T-cell (primary cell): ENCODE measurements around the gene PARD3. TPM values are rescaled to one million over a fixed set of nuclear protein-coding genes. Genes with fewer than 3 reads are reported as not detected.
"Not testable (repeated sequence)": the region's sequence is repeated elsewhere in the genome, so short reads cannot be mapped to it uniquely, and the experiment has no call there.

Source experiments
- ATAC-seq, 4 experiments: fragments of 200-7000 bp in 3 of 4; fragments of 150-1000 bp in 1 of 4; cut with Tn5 transposase; replicated peaks in 1 of 4; 1 replicate in 3 of 4; 2 replicates in 1 of 4; pipeline ENCODE4 v1.10.0; 2021; ENCODE audit warnings: moderate library complexity in 3 of 4, mild to moderate bottlenecking in 2 of 4, moderate number of reproducible peaks in 1 of 4
- CTCF ChIA-PET, 2 donors: fragments of 300-600 bp; sonication (Branson Sonifier 250); formaldehyde crosslinking; loops; one replicate each; lab custom pipeline; 2022; ENCODE audit warnings: antibody characterized with exemption in 2 of 2; lab: Charles Lee
- POLR2A ChIA-PET, 2 donors: fragments of 300-600 bp; sonication (Branson Sonifier 250); formaldehyde crosslinking; loops; one replicate each; lab custom pipeline; 2022; ENCODE audit warnings: antibody characterized with exemption in 2 of 2; lab: Charles Lee
- DNase-seq, 35 experiments: peaks; one replicate each; pipeline versions ENCODE4 v3.0.0 to v3.0.0-alpha.2; 2013 to 2023
- H3K27ac ChIP-seq: one replicate; pipeline ENCODE4 v1.5.1; 2013; ENCODE audit warnings: low read length
- H3K27me3 ChIP-seq, 2 experiments: replicated peaks in 1 of 2; 1 replicate in 1 of 2; 2 replicates in 1 of 2; pipeline versions ENCODE4 v1.6.1 to v1.7.0; 2013; ENCODE audit warnings: low read length in 1 of 2, mixed read lengths in 1 of 2; ENCODE audit not compliant: control insufficient read depth in 2 of 2, insufficient read depth in 2 of 2; ENCODE audit errors: extremely low read depth in 1 of 2
- H3K36me3 ChIP-seq, 2 donors: 1 replicate in 1 of 2; 2 replicates in 1 of 2; pipeline versions ENCODE4 v1.6.1 to v1.7.0; 2013; ENCODE audit warnings: low read length in 1 of 2; ENCODE audit not compliant: control insufficient read depth in 2 of 2, insufficient read depth in 1 of 2; ENCODE audit errors: extremely low read depth in 1 of 2
- H3K4me1 ChIP-seq, 2 experiments: 1 replicate in 1 of 2; 2 replicates in 1 of 2; pipeline versions ENCODE4 v1.6.1 to v1.7.0; 2013; ENCODE audit warnings: low read length in 2 of 2, mixed read lengths in 1 of 2; ENCODE audit not compliant: insufficient read depth in 2 of 2, control insufficient read depth in 1 of 2; ENCODE audit errors: extremely low read depth in 1 of 2
- H3K4me3 ChIP-seq, 2 donors: 1 replicate in 1 of 2; 2 replicates in 1 of 2; pipeline versions ENCODE4 v1.5.1 to v1.7.0; 2013; ENCODE audit warnings: mild to moderate bottlenecking in 2 of 2, low read length in 1 of 2, moderate library complexity in 1 of 2; ENCODE audit not compliant: control insufficient read depth in 1 of 2; ENCODE audit errors: extremely low read depth in 1 of 2
- H3K9me3 ChIP-seq: 2 replicates; pipeline ENCODE4 v1.7.0; 2013
- H3K27ac Mint-ChIP-seq, 2 donors: one replicate each; pipeline ENCODE4 v1.8.0; 2020 to 2021; ENCODE audit warnings: mild to moderate bottlenecking in 2 of 2, mixed read lengths in 2 of 2
- H3K27me3 Mint-ChIP-seq, 2 donors: one replicate each; pipeline ENCODE4 v1.8.0; 2021 to 2022; ENCODE audit warnings: mixed read lengths in 2 of 2
- H3K36me3 Mint-ChIP-seq: one replicate; pipeline ENCODE4 v1.8.0; 2021; ENCODE audit warnings: mixed read lengths
- H3K4me1 Mint-ChIP-seq, 3 donors: one replicate each; pipeline ENCODE4 v1.8.0; 2020 to 2022; ENCODE audit warnings: mixed read lengths in 3 of 3, mild to moderate bottlenecking in 1 of 3
- H3K4me3 Mint-ChIP-seq, 3 donors: one replicate each; pipeline ENCODE4 v1.8.0; 2020 to 2022; ENCODE audit warnings: mild to moderate bottlenecking in 3 of 3, mixed read lengths in 3 of 3, moderate library complexity in 3 of 3
- H3K9me3 Mint-ChIP-seq, 3 donors: one replicate each; pipeline ENCODE4 v1.8.0; 2020 to 2022; ENCODE audit warnings: mixed read lengths in 3 of 3
- WGBS: methylation state at CpG from one replicate; pipeline ENCODE4 v1.1.5; 2013; ENCODE audit warnings: missing lambda C conversion rate; ENCODE audit not compliant: insufficient coverage; 5-methylcytosine and 5-hydroxymethylcytosine counted together
- total RNA-seq, 35 experiments: library from RNA in 6 of 35; stranded (reverse) in 6 of 35; fragments of 120-200 nt in 1 of 35; gene quantifications; one replicate each; pipeline versions ENCODE4 v1.2.1 to v1.2.4 and lab custom pipeline; 2013 to 2026

Gene PARD3
- total RNA-seq, 5 donors from 2014 or later (not counting 1 experiment from before 2014, with no cell fraction given): 0.36 to 0.92 (median 0.65) TPM

GRCh38 chr10:34078017-34078744 is 736.9 kb downstream of the PARD3 start:
- Histone ChIP-seq H3K9me3 (no peaks in the 10 kb centered on the region), H3K4me1 (no peaks in the 10 kb centered on the region), H3K27me3 (peaks cover 0 to 5% of the 10 kb centered on the region in 2 experiments), H3K36me3 (no peaks in the 10 kb centered on the region), H3K27ac (no peak overlapping the region), H3K4me3 (no peak overlapping the region)
- ATAC-seq (no peak), DNase-seq (no peak)
- ChIA-PET CTCF (interaction anchor here in 1 of 2 donors (0.8 kb wide), 1 partner anchor 70 kb away, joined by 3 read pairs; no protein-coding TSS in a partner anchor), POLR2A (no interaction called here)
- Mint-ChIP-seq H3K27me3 (no peaks in the 10 kb centered on the region), H3K4me1 (no peaks in the 10 kb centered on the region), H3K27ac (no peak overlapping the region), H3K36me3 (no peaks in the 10 kb centered on the region), H3K4me3 (no peak overlapping the region), H3K9me3 (peaks cover 0 to 2% (median 0%) of the 10 kb centered on the region in 3 donors)
- 100% methylated on average over 1 of the region's 4 CpGs for WGBS

GRCh38 chr10:34076443-34076842 is 738.7 kb downstream of the PARD3 start:
- Mint-ChIP-seq H3K4me3 (no peak overlapping the region), H3K36me3 (no peaks in the 10 kb centered on the region), H3K9me3 (no peaks in the 10 kb centered on the region), H3K27ac (no peak overlapping the region), H3K4me1 (no peaks in the 10 kb centered on the region), H3K27me3 (no peaks in the 10 kb centered on the region)
- Histone ChIP-seq H3K27me3 (peaks cover 0 to 5% of the 10 kb centered on the region in 2 experiments), H3K9me3 (no peaks in the 10 kb centered on the region), H3K4me1 (no peaks in the 10 kb centered on the region), H3K27ac (no peak overlapping the region), H3K36me3 (no peaks in the 10 kb centered on the region), H3K4me3 (no peak overlapping the region)
- DNase-seq (no peak), ATAC-seq (no peak)
- CTCF ChIA-PET: interaction anchor here in 1 of 2 donors (0.5 kb wide), 1 partner anchor 207 kb away, joined by 3 read pairs; no protein-coding TSS in a partner anchor
- POLR2A ChIA-PET: no interaction called here

- Histone ChIP-seq H3K4me3 (no peak overlapping the region), H3K27ac (no peak overlapping the region), H3K4me1 (no peaks in the 10 kb centered on the region), H3K9me3 (no peaks in the 10 kb centered on the region), H3K27me3 (peaks cover 0 to 5% of the 10 kb centered on the region in 2 experiments), H3K36me3 (no peaks in the 10 kb centered on the region)
- H3K27ac Mint-ChIP-seq: no peak overlapping the region
- ChIA-PET CTCF (interaction anchor here in 1 of 2 donors (0.6 kb wide), 1 partner anchor 119 kb away, joined by 7 read pairs; no protein-coding TSS in a partner anchor), POLR2A (interaction anchor here in 1 of 2 donors (0.5 kb wide), 1 partner anchor 9 kb away, joined by 3 read pairs; no protein-coding TSS in a partner anchor)
- WGBS: 96% methylated on average over 2 of the region's 6 CpGs
- ATAC-seq (no peak), DNase-seq (no peak)
- peaks cover 0 to 2% of the 10 kb centered on the region in 2 donors for H3K27me3 Mint-ChIP-seq
- H3K4me1 Mint-ChIP-seq: no peaks in the 10 kb centered on the region
- H3K36me3 Mint-ChIP-seq: no peaks in the 10 kb centered on the region
- peaks cover 0 to 3% (median 0%) of the 10 kb centered on the region in 3 donors for H3K9me3 Mint-ChIP-seq
- H3K4me3 Mint-ChIP-seq: no peak overlapping the region
Measured at GRCh38 chr10:34075254-34075926, 739.7 kb downstream of the PARD3 start.

DNA sequence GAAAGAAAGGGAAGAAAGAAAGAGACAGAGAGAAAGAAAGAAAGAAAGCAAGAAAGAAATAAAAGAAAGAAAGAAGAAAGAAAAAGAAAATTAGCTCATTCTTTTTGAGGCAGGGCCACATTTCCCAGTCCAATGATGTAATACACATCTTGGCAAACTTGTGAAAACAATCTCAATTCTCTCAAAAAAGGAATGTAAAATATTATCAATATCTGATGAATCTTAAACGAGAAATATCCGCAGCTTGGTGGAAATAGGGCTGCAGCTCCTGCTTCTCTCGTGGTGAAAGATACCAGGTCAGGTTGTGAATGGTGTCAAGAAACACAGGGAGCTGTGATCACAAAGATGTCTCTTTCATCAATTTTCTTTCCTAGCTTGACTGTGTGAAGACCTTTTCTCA is 741.0 kb downstream of the PARD3 start:
- WGBS: 83% methylated on average over 1 of the region's 3 CpGs
- no peak overlapping the region for H3K27ac Mint-ChIP-seq
- no peak for ATAC-seq

DNA sequence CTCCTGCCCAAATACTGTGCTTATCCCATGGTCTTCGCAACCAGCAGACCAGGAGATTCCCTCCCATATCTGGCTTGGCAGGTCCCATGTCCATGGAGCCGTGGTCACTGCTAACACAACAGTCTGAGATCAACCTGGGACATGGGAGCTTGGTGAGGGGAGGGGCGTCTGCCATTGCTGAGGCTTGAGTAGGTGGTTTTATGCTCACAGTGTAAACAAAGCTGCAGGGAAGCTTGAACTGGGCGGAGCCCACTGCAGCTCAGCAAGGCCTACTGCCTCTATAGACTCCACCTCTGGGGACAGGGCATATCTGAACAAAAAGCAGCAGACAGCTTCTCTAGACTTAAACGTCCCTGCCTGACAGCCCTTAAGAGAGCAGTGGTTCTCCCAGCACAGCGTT is 747.4 kb downstream of the PARD3 start:
- ATAC-seq, CTCF ChIA-PET, H3K27ac Mint-ChIP-seq, DNase-seq, H3K4me3 ChIP-seq, H3K36me3 ChIP-seq, H3K27ac ChIP-seq, POLR2A ChIA-PET, H3K4me3 Mint-ChIP-seq, H3K36me3 Mint-ChIP-seq, H3K9me3 ChIP-seq, H3K4me1 ChIP-seq, H3K4me1 Mint-ChIP-seq: not testable (repeated sequence)
- Mint-ChIP-seq H3K9me3 (peaks cover 12 to 19% (median 16%) of the 10 kb centered on the region in 3 donors), H3K27me3 (peaks cover 4 to 19% of the 10 kb centered on the region in 2 donors)
- peaks cover 0 to 13% of the 10 kb centered on the region in 2 experiments for H3K27me3 ChIP-seq
- 74% methylated on average over 6 of the region's 6 CpGs for WGBS

More for the DNA sequence above, 741.0 kb downstream of the PARD3 start:
- no peaks in the 10 kb centered on the region for H3K36me3 ChIP-seq
- ChIA-PET POLR2A (interaction anchor here in 1 of 2 donors (0.7 kb wide), 1 partner anchor 93 kb away, joined by 3 read pairs; no protein-coding TSS in a partner anchor), CTCF (no interaction called here)
- Mint-ChIP-seq H3K36me3 (no peaks in the 10 kb centered on the region), H3K4me1 (no peaks in the 10 kb centered on the region), H3K27me3 (peaks cover 0 to 7% of the 10 kb centered on the region in 2 donors), H3K4me3 (no peak overlapping the region), H3K9me3 (peaks cover 0 to 11% (median 0%) of the 10 kb centered on the region in 3 donors)
- no peak overlapping the region for H3K4me3 ChIP-seq
- H3K9me3 ChIP-seq: no peaks in the 10 kb centered on the region
- H3K27ac ChIP-seq: no peak overlapping the region
- peaks cover 0 to 3% of the 10 kb centered on the region in 2 experiments for H3K27me3 ChIP-seq
- no peak for DNase-seq
- no peaks in the 10 kb centered on the region for H3K4me1 ChIP-seq

DNA sequence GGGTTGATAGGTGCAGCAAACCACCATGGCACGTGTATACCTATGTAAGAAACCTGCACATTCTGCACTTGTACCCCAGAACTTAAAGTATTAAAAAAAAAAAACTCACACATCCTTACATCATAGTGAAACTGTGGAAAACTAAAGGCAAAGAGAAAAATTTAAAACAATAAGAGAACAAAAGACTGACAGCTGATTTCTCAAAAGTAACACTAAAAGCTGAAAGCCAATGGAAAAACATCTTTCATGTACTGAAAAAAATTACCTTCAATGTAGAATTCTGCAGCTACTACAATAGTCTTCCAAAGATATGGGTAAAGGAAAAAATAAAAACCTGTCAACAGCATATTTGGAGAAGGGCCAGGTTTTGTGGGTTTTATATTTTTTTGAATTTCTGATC is 751.5 kb downstream of the PARD3 start:
- no peaks in the 10 kb centered on the region for H3K4me1 Mint-ChIP-seq
- peaks cover 8 to 25% (median 12%) of the 10 kb centered on the region in 3 donors for H3K9me3 Mint-ChIP-seq
- H3K27me3 ChIP-seq: peaks cover 0 to 13% of the 10 kb centered on the region in 2 experiments
- H3K36me3 ChIP-seq: no peaks in the 10 kb centered on the region
- peaks cover 4% of the 10 kb centered on the region for H3K9me3 ChIP-seq
- no CpG with 5 or more reads among the region's 1 CpG for WGBS
- H3K27me3 Mint-ChIP-seq: peaks cover 4 to 12% of the 10 kb centered on the region in 2 donors
- CTCF ChIA-PET: no interaction called here
- ATAC-seq (no peak), DNase-seq (no peak)
- no peaks in the 10 kb centered on the region for H3K4me1 ChIP-seq
- H3K27ac ChIP-seq: no peak overlapping the region
- POLR2A ChIA-PET: no interaction called here
- H3K4me3 ChIP-seq: no peak overlapping the region
- no peak overlapping the region for H3K27ac Mint-ChIP-seq
- H3K4me3 Mint-ChIP-seq: no peak overlapping the region
- H3K36me3 Mint-ChIP-seq: no peaks in the 10 kb centered on the region
